HL-60 (cell line): Measurements from ENCODE around the gene CFAP20DC.

Experiments used
- DNase-seq, 2 experiments: peaks; one replicate each; pipeline ENCODE4 v3.0.0-alpha.2; 2010 to 2020; ENCODE audit warnings: low read depth in 1 of 2, low spot score in 1 of 2
- H3K27ac ChIP-seq: fragments of 250-450 bp; sonication (Bioruptor Pico); replicated peaks from 2 replicates; pipeline ENCODE4 v1.5.1; 2020; ENCODE audit warnings: mild to moderate bottlenecking, moderate library complexity
- H3K27me3 ChIP-seq: fragments of 250-450 bp; sonication (Bioruptor Pico); 2 replicates; pipeline ENCODE4 v1.5.1; 2021; ENCODE audit warnings: mild to moderate bottlenecking, moderate library complexity; ENCODE audit not compliant: insufficient read depth, poor library complexity, severe bottlenecking
- H3K4me3 ChIP-seq: replicated peaks from 2 replicates; pipeline ENCODE4 v1.5.1; 2011; ENCODE audit warnings: mild to moderate bottlenecking, control low read depth, low read length; ENCODE audit not compliant: insufficient read depth
- GABPA ChIP-seq: IDR thresholded peaks from 2 replicates; pipeline ENCODE4 v1.6.1; 2012; ENCODE audit warnings: low read depth
- POLR2AphosphoS5 ChIP-seq: IDR thresholded peaks from 2 replicates; pipeline ENCODE4 v1.6.1; 2012; ENCODE audit warnings: low read depth
- SPI1 ChIP-seq: IDR thresholded peaks from 2 replicates; pipeline ENCODE4 v1.6.1; 2012; ENCODE audit warnings: low read depth, mild to moderate bottlenecking, borderline replicate concordance
- TF ChIP-seq, protein P1 (sequence below): IDR thresholded peaks from one replicate; pipeline ENCODE4 v1.5.1; 2011; ENCODE audit warnings: low read length, control low read depth, inconsistent platforms; ENCODE audit not compliant: insufficient read depth
- TF ChIP-seq, protein P2 (sequence below): IDR thresholded peaks from 2 replicates; pipeline ENCODE4 v1.6.1; 2012; ENCODE audit warnings: low read depth; ENCODE audit not compliant: insufficient replicate concordance

The CFAP20DC gene

DNA sequence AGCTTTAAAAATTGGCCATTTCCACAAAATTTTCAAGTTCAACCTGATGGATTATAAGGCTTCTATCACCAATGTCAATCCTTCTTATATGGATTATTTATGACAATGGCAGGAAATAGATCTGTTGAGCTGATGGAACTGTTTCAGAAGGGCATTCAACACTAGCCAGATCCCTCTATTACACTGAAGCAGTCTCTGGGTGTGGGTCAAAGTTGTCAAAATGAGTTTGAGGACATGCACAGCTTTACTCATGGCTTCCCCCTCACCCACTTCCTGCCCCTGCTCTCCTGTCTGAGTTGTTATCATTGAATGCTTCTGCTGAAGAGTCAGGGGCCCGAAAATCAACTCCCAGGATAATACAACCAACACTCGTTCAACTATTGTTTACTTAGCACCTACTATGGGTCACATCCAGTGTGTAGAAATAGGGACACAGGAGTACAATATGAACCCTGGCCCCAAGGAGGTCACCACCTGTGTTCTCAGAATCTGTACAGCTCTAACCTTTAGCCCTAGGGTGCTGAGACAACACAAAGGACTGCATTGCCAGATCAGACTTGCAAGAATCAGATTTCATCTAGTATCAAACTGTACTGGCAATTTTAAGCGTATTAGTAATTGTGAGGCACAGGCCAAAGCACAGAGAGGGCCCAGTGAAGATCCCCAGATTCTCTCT, 341.6 kb downstream of the CFAP20DC start:
- DNase-seq, result no peak
- Histone ChIP-seq H3K27ac (no peak overlapping the region), H3K4me3 (no peak overlapping the region), H3K27me3 (no peaks in the 10 kb centered on the region)
- TF ChIP-seq GABPA, result no peak
- no peak for TF ChIP-seq POLR2AphosphoS5
- TF ChIP-seq, protein P1, sequence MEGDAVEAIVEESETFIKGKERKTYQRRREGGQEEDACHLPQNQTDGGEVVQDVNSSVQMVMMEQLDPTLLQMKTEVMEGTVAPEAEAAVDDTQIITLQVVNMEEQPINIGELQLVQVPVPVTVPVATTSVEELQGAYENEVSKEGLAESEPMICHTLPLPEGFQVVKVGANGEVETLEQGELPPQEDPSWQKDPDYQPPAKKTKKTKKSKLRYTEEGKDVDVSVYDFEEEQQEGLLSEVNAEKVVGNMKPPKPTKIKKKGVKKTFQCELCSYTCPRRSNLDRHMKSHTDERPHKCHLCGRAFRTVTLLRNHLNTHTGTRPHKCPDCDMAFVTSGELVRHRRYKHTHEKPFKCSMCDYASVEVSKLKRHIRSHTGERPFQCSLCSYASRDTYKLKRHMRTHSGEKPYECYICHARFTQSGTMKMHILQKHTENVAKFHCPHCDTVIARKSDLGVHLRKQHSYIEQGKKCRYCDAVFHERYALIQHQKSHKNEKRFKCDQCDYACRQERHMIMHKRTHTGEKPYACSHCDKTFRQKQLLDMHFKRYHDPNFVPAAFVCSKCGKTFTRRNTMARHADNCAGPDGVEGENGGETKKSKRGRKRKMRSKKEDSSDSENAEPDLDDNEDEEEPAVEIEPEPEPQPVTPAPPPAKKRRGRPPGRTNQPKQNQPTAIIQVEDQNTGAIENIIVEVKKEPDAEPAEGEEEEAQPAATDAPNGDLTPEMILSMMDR, result no peak
- no peak for TF ChIP-seq SPI1
- TF ChIP-seq, protein P2, sequence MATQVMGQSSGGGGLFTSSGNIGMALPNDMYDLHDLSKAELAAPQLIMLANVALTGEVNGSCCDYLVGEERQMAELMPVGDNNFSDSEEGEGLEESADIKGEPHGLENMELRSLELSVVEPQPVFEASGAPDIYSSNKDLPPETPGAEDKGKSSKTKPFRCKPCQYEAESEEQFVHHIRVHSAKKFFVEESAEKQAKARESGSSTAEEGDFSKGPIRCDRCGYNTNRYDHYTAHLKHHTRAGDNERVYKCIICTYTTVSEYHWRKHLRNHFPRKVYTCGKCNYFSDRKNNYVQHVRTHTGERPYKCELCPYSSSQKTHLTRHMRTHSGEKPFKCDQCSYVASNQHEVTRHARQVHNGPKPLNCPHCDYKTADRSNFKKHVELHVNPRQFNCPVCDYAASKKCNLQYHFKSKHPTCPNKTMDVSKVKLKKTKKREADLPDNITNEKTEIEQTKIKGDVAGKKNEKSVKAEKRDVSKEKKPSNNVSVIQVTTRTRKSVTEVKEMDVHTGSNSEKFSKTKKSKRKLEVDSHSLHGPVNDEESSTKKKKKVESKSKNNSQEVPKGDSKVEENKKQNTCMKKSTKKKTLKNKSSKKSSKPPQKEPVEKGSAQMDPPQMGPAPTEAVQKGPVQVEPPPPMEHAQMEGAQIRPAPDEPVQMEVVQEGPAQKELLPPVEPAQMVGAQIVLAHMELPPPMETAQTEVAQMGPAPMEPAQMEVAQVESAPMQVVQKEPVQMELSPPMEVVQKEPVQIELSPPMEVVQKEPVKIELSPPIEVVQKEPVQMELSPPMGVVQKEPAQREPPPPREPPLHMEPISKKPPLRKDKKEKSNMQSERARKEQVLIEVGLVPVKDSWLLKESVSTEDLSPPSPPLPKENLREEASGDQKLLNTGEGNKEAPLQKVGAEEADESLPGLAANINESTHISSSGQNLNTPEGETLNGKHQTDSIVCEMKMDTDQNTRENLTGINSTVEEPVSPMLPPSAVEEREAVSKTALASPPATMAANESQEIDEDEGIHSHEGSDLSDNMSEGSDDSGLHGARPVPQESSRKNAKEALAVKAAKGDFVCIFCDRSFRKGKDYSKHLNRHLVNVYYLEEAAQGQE, result no peak

DNA sequence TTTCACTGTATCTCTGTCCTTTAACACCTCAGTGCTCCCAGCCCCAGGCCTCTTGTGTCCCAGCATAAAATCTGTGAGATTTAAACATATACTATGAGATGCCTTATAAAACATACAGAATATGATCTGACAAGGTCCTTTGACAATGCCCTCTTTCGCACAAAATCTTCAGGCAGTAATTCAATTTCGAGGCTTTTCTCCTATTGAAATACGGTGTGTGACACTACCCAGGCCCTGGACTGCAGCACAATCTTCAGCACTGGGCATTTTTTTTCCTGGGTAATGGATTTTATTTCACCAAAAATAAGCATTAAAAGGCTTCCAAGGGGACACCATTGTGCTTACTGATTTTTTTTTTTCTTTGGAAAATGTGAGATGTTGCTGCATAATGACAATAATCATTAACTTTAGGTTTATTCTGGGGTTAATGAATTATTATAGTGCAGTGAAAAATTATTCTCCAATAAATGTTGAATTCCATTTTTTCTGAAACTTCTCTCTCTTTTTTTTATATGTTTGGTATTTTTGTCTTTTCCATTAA, 342.4 kb downstream of the CFAP20DC start:
- H3K4me3 ChIP-seq, result no peak overlapping the region
- H3K27me3 ChIP-seq, result no peaks in the 10 kb centered on the region
- no peak for TF ChIP-seq SPI1
- no peak for TF ChIP-seq GABPA
- TF ChIP-seq, protein P1, result no peak
- TF ChIP-seq, protein P2, result no peak
- no peak for TF ChIP-seq POLR2AphosphoS5
- no peak overlapping the region for H3K27ac ChIP-seq
- no peak for DNase-seq

DNA sequence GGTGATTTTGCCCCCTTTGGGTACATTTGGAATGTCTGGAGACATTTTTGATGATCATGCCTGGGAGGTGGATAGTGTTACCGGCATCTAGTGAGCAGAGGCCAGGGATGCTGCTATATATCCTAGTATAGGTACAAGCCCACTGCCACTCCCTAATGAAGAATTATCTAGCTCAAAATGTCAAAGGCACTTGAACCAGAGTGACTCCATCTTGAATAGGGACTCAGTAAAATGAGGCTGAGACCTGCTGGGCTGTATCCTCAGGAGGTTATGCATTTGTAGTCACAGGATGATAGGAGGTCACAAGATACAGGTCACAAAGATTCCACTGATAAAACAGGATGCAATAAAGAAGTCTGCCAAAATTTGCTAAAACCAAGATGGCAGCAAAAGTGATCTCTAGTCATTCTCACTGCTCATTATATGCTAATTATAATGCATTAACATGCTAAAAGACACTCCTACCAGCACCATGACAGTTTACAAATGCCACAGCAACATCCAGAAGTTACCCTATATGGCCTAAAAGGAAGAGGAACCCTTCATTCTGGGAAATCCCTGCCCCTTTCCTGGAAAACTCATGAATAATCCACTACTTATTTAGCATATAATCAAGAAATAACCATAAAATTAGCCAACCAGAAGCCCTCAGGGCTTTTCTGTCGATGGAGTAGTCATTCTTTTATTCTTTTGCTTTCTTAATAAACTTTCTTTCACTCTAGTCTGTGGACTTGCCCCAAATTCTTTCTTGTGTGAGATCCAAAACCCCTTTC, 343.2 kb downstream of the CFAP20DC start:
- no peak overlapping the region for H3K27ac ChIP-seq
- DNase-seq, result no peak
- no peak overlapping the region for H3K4me3 ChIP-seq
- TF ChIP-seq GABPA (no peak), SPI1 (no peak), POLR2AphosphoS5 (no peak)
- TF ChIP-seq, protein P1, result no peak
- TF ChIP-seq, protein P2, result no peak
- H3K27me3 ChIP-seq, result no peaks in the 10 kb centered on the region
